ENCODE results near the gene WDR13. TPM values are rescaled to one million over a fixed set of nuclear protein-coding genes. Genes with fewer than 3 reads are reported as not detected.

Gene WDR13
- total RNA-seq, 1 experiment from 2014 or later = 91.3 TPM

DNA sequence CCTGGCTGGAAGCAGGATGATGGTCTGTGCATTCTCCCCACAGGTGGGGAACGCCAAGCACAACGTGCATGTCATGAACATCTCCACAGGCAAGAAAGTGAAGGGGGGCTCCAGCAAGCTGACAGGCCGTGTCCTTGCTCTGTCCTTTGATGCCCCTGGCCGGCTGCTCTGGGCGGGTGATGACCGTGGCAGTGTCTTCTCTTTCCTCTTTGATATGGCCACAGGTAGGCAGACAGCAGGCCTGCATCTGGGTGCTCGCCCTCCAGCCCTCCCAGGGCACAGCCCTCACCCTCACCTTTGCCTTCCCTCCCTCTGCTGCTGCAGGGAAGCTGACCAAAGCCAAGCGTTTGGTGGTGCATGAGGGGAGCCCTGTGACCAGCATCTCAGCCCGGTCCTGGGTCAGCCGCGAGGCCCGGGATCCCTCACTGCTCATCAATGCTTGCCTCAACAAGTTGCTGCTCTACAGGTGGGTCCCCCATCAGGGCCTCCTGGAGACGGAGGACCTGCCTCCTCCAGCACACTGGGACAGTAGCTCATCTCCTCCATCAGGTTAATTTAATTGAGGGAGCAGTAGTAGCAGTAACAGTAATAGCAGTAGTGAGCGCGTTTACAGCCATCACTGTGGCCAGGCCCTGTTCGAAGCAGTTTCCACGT is 4.6 kb downstream of the WDR13 start:
- in situ Hi-C loops (cut with HindIII; ENCODE audit: low pct_unique_long_range_greater_than_20kb, low sequenced_read_pairs) = no loop called here
- no peaks in the 10 kb centered on the region for H3K27me3 ChIP-seq (ENCODE audit: control insufficient read depth, insufficient read depth, low read length)
- CTCF ChIA-PET = no interaction called here
- ATAC-seq (no peak), DNase-seq (ENCODE audit: low read depth, low spot score) (no peak)
- TF ChIP-seq TCF7L2 (IDR thresholded peaks at IDR 0.05; ENCODE audit: low read depth, low read length) = no peak
- TF ChIP-seq POLR2AphosphoS5 (IDR thresholded peaks at IDR 0.05; ENCODE audit: low read depth, low read length) = no peak
- TF ChIP-seq REST (IDR thresholded peaks at IDR 0.05; ENCODE audit: insufficient read depth in 1 of 2, low read depth in 2 of 2, low read length in 1 of 2) = no peak
- no peak for TF ChIP-seq SIN3A (IDR thresholded peaks at IDR 0.05; ENCODE audit: borderline replicate concordance, insufficient read depth, low read depth, low read length)
- no peak for TF ChIP-seq CTCF (IDR thresholded peaks at IDR 0.05)
- H3K4me3 ChIP-seq (ENCODE audit: low read depth in 2 of 2, low read length in 2 of 2) = no peak overlapping the region
- no peaks in the 10 kb centered on the region for H3K9me3 ChIP-seq (ENCODE audit: control insufficient read depth, insufficient read depth, low read depth, low read length)
- POLR2A ChIA-PET = no interaction called here
- intact Hi-C loops (cut with micrococcal nuclease; ENCODE audit: unreplicated experiment) = no loop called here
- H3K27ac ChIP-seq (ENCODE audit: low read length) = no peak overlapping the region
- no peaks in the 10 kb centered on the region; the same call in 1 of the 2 replicates for H3K4me1 ChIP-seq (ENCODE audit: control insufficient read depth, insufficient read depth, low read length)
- peaks cover 2% of the 10 kb centered on the region; the same call in 1 of the 2 replicates for H3K36me3 ChIP-seq (ENCODE audit: control insufficient read depth, insufficient read depth, low read length)
- BruUV-seq (replicated peaks) = no TSS peak

DNA sequence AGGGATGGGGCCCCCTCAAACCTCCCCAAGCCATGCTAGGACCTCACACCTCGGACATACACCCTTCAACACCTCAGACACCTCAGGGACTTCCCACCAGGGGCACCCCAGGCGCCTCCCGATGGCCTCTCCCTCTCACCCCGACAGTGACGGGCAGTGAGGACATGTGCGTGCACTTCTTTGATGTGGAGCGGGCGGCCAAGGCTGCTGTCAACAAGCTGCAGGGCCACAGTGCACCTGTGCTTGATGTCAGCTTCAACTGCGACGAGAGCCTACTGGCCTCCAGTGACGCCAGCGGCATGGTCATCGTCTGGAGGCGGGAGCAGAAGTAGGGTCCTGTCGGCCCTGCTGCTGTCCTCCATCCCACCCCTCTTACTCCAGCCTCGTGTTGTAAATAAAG is 7.4 kb downstream of the WDR13 start:
- intact Hi-C loops (cut with micrococcal nuclease; ENCODE audit: unreplicated experiment) = no loop called here

GRCh38 chrX:48606091-48606490 is 8.8 kb downstream of the WDR13 start:
- TSS peak; percentile 37 for BruUV-seq (replicated peaks)
- ChIA-PET CTCF (no interaction called here), POLR2A (no interaction called here)
- H3K27ac ChIP-seq (ENCODE audit: low read length) = no peak overlapping the region
- H3K4me1 ChIP-seq (ENCODE audit: control insufficient read depth, insufficient read depth, low read length) = no peaks in the 10 kb centered on the region
- no peaks in the 10 kb centered on the region for H3K27me3 ChIP-seq (ENCODE audit: control insufficient read depth, insufficient read depth, low read length)
- intact Hi-C loops (cut with micrococcal nuclease; ENCODE audit: unreplicated experiment) = no loop called here
- no peak overlapping the region for H3K4me3 ChIP-seq (ENCODE audit: low read depth in 2 of 2, low read length in 2 of 2)
- DNase-seq (ENCODE audit: low read depth, low spot score) (no peak), ATAC-seq (no peak)
- H3K9me3 ChIP-seq (ENCODE audit: control insufficient read depth, insufficient read depth, low read depth, low read length) = no peaks in the 10 kb centered on the region
- no peak for TF ChIP-seq REST (IDR thresholded peaks at IDR 0.05; ENCODE audit: insufficient read depth in 1 of 2, low read depth in 2 of 2, low read length in 1 of 2)
- no peak for TF ChIP-seq CTCF (IDR thresholded peaks at IDR 0.05)
- TF ChIP-seq TCF7L2 (IDR thresholded peaks at IDR 0.05; ENCODE audit: low read depth, low read length) = no peak
- TF ChIP-seq SIN3A (IDR thresholded peaks at IDR 0.05; ENCODE audit: borderline replicate concordance, insufficient read depth, low read depth, low read length) = no peak
- TF ChIP-seq POLR2AphosphoS5 (IDR thresholded peaks at IDR 0.05; ENCODE audit: low read depth, low read length) = no peak
- H3K36me3 ChIP-seq (ENCODE audit: control insufficient read depth, insufficient read depth, low read length) = no peaks in the 10 kb centered on the region
- in situ Hi-C loops (cut with HindIII; ENCODE audit: low pct_unique_long_range_greater_than_20kb, low sequenced_read_pairs) = no loop called here

More for the DNA sequence above, 7.4 kb downstream of the WDR13 start:
- H3K4me3 ChIP-seq (ENCODE audit: low read depth in 2 of 2, low read length in 2 of 2) = no peak overlapping the region
- BruUV-seq (replicated peaks) = no TSS peak
- no peaks in the 10 kb centered on the region for H3K4me1 ChIP-seq (ENCODE audit: control insufficient read depth, insufficient read depth, low read length)
- H3K27ac ChIP-seq (ENCODE audit: low read length) = no peak overlapping the region
- H3K9me3 ChIP-seq (ENCODE audit: control insufficient read depth, insufficient read depth, low read depth, low read length) = no peaks in the 10 kb centered on the region
- ATAC-seq (no peak), DNase-seq (ENCODE audit: low read depth, low spot score) (no peak)
- no peaks in the 10 kb centered on the region for H3K27me3 ChIP-seq (ENCODE audit: control insufficient read depth, insufficient read depth, low read length)
- ChIA-PET CTCF (no interaction called here), POLR2A (no interaction called here)
- in situ Hi-C loops (cut with HindIII; ENCODE audit: low pct_unique_long_range_greater_than_20kb, low sequenced_read_pairs) = no loop called here
- H3K36me3 ChIP-seq (ENCODE audit: control insufficient read depth, insufficient read depth, low read length) = peaks cover under 1% of the 10 kb centered on the region; the same call in 1 of the 2 replicates
- TF ChIP-seq TCF7L2 (IDR thresholded peaks at IDR 0.05; ENCODE audit: low read depth, low read length) = no peak
- no peak for TF ChIP-seq SIN3A (IDR thresholded peaks at IDR 0.05; ENCODE audit: borderline replicate concordance, insufficient read depth, low read depth, low read length)
